GM19455 (cell line): ENCODE data around the gene PCGF3.
"Not testable (repeated sequence)": the region's sequence is repeated elsewhere in the genome, so short reads cannot be mapped to it uniquely, and the experiment has no call there.

Experiments used
- ATAC-seq: cut with Tn5 transposase; IDR thresholded peaks from one replicate; pipeline ENCODE4 v1.9.1; 2021; ENCODE audit not compliant: unreplicated experiment

PCGF3 gene

DNA sequence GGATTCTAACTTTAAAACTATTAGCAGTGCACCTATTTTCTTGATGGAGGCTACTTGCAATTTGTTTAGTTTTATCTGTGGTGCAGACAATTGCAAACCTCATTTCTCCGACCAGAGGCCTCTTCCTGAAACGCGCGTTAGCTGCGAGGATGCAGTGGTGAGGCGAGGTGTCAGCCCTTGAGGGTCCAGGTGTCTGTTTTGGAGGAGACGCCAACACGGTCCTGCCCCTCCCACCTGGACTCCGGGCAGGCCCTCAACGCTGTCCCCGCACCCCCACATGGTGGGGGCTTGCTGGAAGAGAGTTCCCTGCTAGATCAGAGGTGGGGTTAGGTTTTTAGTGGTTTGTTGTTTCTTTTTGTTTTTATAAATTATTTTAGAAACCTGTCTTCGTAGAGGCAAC, 34.4 kb downstream of the PCGF3 start:
- ATAC-seq = no peak

DNA sequence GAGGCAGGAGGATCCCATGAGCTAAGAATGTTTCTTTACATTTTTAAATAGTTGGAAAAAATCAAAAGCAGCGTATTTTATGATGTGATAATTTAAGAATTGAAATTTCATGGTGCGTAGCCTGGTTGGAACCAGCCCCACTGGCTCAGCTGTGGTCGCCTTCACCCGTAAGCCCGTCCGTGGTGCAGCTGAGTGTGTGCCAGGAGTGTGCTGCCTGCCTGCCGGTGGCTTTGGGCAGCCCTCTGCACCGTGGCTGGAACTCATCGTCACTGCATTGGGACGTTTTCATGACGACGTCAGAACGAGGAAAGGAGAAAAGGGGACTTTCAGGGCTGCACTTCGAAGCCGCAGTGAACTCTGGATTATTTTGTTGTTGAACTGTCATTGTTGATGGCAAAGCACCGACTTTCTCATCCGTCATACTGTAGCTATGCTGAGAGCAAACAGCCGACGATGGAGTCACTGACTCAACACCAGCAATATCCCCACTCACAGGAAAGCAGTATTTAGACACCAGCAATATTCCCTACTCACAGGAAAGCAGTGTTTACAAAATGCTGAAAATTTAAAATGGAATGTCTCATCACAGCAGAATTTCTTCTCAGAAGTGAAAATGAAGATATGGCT, 35.1 kb downstream of the PCGF3 start:
- no peak for ATAC-seq

DNA sequence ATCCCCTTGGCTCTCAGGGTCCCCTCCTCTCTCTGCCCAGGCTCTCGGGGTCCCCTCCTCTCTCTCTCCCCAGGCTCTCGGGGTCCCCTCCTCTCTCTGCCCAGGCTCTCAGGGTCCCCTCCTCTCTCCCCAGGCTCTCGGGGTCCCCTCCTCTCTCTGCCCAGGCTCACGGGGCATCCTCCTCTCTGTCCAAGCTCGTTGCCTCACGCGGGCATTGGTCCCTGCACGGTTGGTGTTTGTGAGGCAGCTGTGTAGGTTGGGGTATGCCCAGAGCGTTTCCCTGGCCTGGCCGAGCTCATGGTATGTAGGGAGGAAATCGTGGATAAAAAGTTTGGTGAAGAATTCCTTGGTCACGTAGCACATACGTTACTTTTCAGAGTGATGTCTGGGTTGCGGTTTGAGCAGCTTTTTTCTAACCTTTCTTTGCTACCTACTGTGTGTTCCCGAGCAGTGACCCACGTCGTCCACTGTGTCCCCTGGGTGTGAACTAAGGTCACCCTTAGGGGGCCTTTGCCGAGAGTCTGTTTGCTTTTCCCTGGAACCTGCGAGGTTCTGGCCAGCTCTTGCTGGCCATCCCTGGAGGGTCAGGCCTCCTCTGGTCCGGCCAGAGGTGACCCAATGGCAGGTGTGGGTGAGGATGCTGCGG, 36.6 kb downstream of the PCGF3 start:
- no peak for ATAC-seq

DNA sequence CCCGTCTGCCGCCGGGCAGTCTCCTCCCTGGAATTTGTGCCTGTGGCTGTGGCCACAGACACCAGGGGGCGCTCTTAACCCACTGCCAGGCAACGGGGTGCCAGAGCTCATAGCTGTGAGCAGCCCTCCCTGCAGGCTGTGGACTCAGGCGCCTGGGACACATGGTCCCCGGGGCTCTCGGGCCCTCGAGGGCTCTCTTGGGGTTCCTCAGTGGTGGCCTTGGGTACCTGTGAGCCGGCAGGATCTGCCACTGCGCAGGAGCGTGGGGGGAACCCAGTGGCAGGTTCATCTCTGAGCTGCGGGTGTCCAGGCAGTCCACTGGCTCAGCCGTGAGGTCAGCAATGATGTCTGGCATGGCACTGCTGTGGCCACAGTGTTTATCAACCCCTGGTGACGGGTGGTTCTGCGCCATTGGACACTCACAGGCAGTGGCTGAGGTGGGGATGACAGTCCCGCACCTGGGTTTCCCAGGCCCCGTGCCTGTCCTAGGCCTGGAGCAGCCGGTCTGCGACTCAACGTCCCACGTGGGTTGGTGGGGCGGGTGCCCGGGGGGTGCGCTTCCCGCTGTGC, 37.2 kb downstream of the PCGF3 start:
- no peak for ATAC-seq

DNA sequence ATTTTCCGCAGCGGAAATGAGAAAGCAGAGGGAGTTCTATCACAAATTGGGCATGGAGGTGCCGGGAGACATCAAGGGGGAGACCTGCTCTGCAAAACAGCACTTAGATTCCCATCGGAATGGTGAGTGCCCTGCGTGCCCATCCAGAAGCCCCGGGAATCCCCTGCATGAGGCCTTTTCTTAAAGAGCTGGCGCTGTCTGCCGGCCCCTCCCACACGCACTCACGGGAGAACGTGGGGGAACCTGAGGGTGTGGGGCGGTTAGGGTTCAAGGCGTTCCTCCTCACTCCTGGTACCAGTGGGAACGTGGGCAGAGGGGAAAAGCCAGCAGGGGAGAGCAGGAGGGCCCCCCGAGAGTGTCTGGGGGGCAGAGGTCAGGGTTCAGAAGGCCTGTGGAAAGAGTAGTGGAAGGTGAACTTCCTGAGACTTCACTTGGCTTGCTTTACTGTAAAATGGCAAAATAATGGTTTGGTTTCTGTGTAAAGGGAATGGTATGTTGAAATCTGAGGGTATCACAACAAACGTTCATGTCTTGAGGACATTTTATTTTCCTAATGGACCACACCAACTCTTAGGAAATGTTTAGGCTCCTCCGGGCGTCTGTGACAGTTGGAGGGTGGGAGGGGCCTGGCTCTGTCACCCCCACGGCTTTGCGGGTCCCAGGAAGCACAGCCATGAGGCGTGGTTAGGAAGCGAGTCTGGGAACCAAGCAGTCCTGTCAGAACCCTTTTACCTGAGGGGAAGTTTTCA, 38.0 kb downstream of the PCGF3 start:
- ATAC-seq = no peak

DNA sequence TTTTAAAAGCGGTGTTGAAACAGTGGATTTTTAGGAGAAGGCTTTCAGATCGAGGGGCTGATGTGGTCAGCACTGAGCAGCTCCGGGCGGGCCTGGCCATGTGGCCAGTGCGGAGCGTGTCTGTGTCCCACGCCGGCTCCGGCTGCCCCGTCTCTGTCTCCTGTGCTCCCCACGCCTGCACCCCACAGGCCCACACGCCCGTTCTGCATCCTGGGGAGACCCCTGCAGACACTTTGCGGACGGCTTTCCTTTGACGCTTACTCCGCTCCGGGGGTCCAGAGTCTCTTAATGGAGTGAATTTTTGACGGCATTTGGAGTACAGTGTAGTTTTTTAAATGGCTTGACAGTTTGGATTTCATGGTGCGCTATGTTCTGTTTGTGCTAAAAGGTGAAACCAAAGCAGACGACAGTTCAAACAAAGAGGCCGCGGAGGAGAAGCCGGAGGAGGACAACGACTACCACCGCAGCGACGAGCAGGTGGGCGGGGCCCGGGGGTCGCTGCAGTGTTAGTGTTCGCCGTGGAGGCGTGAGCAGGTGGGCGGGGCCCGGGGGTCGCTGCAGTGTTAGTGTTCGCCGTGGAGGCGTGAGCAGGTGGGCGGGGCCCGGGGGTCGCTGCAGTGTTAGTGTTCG, 38.7 kb downstream of the PCGF3 start:
- no peak for ATAC-seq

DNA sequence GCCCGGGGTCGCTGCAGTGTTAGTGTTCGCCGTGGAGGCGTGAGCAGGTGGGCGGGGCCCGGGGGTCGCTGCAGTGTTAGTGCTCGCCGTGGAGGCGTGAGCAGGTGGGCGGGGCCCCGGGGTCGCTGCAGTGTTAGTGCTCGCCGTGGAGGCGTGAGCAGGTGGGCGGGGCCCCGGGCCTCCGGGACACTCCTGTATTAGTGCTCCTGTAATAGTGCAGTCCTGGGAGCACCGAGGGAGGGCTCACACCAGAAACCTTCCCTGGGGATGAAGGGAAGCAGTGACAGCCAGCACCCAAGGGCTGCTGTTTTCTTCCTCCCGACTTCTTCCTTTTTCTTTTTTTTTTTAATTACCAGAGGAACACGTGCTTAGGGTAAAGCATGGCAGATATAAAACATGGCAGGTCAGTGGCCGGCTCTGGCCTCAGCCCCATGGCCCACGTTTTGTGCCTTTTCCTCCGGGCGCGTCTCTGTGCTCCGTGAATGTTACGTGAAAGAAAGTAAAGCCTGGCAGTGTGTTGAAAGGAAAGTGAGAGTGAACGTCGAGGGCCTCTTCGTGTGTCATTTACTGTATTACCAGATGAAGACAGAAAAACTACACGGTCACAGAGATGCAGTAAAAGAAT, 42.0 kb downstream of the PCGF3 start:
- ATAC-seq = no peak

DNA sequence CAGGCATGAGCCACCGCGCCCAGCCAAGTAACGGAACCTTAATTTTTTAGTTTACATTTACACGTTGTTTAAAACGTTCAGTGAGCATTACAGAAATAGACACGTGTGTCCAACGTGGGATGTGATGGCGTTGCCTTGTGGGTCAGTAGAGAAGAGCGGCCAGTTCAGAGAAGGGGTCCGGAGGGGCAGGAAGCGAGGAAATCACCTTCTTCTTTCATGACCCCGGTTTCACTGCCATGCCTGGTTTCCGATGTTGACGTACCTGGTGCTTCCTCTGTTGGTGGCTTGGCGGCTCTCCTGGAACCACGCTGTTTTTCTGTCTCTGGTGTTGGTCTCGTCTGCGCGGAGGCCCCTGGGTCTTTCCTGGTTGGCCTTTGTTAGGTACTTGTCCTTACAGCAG, 42.8 kb downstream of the PCGF3 start:
- ATAC-seq = no peak

DNA sequence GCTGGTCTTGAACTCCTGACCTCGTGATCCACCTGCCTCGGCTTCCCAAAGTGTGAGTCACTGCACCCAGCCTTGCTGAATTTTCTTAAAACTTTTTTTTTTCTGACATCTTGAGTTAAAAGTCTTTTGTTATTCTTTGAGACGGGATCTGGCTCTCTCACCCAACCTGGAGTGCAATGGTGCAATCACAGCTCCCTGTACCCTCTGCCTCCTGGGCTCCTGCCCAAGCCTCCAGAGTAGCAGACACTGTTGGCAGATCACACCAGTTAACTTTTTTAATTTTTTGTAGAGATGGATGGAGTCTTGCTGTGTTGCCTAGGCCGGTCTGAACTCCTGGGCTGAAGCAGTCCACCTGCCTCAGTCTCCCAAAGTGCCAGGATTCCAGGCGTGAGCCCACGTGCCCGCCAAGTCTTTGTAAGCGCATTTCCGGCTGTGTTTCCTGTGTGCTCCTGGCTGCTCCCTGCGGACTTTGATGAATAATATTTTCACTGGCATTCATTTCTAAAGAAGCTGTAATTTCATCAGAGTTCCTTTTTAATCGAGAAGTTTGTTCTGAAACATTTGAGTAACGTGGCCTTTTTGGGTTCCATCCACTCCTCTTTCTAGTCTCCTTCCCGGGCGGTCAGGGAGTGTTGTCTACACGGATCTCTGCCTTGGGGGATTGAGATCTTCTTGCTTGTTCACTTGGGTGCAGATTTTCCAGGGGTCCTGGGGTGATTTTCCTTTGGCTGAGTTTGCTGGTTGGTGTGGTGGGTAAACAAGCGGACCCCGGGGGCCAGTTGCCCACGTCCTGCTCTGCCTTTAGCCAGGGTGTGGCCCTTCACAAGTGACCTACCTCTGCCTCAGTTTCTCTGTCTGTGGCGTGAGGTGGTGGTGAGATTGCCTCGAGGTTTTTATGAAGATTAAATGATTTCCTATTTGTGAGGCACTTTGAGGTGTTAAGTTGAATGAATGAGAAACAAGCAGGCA, 44.4 kb downstream of the PCGF3 start:
- no peak for ATAC-seq

DNA sequence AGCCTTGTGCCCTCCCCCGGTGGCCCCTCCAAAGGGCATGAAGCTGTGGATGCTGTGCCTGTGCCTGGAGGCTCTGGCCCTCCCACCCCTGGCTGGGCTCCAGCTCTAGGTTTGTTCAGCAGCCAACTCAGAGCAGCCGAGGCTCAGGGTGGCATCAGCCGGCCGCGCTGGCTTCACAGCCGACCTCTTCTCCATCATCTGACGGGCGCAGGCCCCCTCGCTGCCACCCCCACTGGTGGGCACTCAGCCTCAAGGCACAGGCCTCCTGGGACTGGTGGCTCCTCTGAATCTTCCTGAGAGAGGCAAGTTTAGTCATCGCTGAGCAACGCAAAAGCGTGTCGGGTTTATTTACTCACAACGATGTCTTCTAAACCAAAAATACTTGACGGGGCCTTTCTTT, 46.0 kb downstream of the PCGF3 start:
- ATAC-seq = no peak

DNA sequence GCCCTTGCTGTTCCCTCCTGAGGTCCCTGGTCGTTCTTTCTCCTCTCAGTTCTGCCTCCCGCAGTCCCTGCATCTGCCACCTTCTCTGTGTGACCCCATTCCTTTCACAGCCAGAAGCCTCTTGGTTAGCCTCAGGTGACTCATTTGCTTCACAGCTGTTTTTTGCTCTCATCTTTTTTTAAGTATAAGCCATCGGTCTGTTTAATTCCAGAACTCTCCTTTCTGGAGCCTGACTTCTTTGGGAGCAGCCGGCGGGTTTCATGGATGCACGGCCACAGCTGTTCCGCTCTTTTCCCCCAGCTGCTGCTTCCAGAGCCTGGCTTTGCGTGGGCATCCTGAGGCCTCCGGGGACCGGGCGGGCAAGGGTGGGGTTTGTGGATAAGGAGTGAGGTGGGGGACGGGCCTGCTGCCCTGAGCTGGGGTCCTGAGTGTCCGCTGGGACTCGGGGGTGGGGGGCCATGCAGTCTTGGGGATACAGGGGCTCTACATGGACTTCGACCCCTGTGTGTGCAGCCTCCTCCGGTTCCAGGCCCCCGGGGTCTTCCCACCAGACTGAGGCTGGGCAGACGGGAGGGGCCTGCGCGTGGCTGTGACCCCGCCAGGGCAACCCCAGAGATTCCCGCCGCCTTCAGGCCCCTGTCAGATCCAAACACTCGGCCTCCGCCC, 46.7 kb downstream of the PCGF3 start:
- ATAC-seq = no peak

DNA sequence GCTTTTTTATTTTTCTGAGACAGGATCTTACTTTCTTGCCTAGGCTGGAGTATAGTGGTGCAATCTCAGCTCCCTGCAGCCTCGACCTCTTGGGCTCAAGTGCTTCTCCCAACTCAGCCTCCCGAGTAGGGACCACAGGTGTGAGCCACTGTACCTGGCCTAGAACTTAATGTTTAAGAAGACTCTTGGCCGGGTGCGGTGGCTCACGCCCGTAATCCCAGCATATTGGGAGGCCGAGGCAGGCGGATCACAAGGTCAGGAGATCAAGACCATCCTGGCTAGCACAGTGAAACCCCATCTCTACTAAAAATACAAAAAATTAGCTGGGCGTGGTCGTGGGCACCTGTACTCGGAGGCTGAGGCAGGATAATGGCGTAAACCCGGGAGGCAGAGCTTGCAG, 47.6 kb downstream of the PCGF3 start:
- not testable (repeated sequence) for ATAC-seq

DNA sequence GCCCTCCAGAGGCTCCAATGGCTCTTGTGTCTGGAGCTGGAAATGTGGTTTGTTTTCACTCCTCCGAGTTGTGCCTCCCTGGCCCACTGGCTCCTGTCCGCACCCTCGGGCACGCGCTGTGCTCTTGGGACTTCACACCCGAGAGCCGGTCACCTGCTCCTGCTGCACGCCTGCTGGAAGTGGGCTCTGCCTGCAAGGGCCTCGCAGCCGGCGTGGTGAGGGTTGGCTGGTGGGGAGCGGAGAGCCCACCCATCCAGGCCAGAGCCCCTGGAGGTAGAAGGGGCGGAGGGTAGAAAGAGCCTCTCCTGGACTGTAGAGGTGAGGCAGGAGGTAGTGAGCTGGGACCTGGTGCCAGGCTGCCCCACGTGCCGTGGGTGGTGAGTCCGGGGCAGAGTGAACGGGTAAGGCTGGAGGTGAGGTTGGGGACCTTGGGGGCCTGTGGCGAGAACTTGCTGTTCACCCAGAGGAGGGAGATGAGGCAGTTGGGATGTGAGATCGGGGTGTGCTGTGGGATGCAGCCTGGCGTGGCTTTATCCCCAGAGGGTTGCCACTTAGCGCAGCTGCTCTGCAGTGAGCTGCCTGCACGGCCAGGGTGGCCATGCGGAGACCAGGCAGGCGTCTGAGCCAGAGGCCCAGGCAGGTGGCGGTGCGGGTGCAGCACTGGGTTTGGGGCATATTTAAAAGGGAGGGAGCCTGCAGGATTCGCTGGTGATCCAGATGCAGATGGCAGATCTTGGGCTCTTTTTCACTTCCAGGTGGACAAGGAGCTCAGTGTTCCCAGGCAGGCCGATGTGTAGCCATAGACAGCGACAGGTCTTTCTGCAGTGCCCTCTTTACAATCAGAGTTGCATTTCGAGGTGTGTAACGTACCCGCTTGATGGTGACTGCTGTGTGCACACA, 48.8 kb downstream of the PCGF3 start:
- ATAC-seq = no peak

DNA sequence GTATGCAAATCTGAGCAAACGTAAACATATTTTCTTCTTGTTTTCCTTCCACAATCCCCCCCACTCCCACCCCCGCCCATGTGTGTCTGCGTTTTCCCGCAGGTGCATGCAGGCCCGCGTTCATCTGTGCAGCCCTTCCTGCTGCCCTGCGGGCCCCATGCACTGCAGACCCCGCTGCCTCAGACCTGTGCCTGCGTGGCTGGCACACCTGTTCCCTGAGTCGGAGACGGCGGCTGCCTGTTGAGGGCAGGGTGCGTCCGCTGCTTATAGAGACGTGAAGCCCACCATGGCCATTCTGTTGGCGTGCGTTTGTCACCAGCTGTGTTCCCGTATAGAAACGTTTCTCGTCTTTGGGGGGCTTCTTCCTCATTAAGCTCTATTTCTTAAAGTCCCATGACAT, 51.5 kb downstream of the PCGF3 start:
- ATAC-seq = no peak

DNA sequence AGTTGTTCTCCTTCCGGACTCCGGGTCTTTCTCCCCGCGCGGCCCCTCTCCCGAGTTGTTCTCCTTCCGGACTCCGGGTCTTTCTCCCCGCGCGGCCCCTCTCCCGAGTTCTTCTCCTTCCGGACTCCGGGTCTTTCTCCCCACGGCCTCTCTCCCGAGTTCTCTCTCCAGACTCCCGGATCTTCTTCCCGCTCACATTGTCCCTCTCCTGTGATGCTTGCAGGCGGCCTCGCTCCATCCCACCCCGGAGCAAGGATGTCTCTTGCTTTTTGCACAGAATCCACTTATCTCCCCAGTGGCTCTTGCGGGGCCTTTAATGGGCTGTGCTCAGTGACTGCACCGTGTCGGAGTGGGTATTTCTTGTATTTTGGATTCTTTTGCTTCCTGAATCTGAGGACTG, 54.2 kb downstream of the PCGF3 start:
- ATAC-seq = not testable (repeated sequence)

DNA sequence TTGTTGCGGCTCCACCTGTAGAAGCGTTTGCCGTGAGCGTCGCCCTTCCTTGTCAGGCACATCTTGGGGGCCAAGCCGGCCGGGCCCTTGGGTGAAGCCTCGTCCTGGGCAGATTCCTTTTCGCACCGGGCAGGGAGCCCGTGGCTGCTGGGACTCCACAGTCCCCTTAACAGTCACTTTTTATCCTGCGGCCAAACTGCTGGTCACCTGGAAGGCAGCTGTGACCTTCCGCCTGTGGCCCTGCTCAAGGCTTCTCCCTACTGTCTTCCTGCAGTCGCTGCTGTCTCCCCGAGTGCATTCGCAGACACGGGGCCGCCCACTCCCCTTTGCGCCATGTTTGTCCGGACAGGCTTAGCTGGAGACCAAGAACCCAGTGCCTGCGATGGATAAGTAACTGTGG, 55.0 kb downstream of the PCGF3 start:
- no peak for ATAC-seq

DNA sequence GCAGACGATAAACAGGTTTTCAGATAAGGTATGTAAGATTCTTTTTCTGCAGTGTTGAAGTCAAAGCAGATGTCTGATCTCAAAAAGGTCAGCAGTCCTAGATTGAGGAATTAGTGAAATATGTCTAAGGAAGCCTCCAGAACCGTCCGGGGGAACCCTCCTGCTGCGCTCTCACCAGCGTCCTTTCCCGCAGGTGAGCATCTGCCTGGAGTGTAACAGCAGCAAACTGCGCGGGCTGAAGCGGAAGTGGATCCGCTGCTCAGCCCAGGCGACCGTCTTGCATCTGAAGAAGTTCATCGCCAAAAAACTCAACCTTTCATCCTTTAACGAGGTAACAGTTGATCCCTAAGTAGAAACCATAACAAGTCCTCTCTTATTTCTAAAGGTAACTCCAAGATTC, 55.5 kb downstream of the PCGF3 start:
- ATAC-seq = no peak

DNA sequence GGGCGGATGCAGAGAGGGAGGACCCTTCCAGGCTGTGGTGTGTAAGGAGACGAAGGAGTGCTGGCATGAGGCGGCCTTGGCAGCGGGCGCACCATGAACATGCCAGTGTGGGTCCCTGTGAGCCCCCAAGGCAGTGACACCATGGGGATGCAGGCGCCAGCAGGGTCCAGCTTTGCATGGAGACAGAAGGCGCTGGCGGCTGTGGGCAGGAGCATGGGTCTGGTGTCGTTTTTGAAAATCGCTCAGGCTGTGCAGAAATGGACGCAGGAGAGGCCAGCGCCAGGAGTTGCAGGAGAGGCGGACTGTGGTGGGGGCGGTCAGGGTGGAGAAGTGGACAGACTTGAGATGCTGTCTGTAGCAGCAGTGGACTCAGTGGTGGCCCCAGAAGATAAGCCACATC, 56.1 kb downstream of the PCGF3 start:
- ATAC-seq = no peak
